HAP-1 (cell line): ENCODE measurements around the gene HHAT.

ENCODE experiments used
- DNase-seq, 2 experiments: peaks; one replicate each; pipeline ENCODE4 v3.0.0-alpha.2; 2016 to 2020; ENCODE audit warnings: low spot score in 2 of 2
- H3K27me3 ChIP-seq: fragments of 250-450 bp; sonication (Bioruptor Pico); 2 replicates; pipeline ENCODE4 v1.5.1; 2020; ENCODE audit warnings: low read depth, mild to moderate bottlenecking, moderate library complexity
- H3K36me3 ChIP-seq: fragments of 250-450 bp; sonication (Bioruptor Pico); replicated peaks from 2 replicates; pipeline ENCODE4 v1.5.1; 2020; ENCODE audit warnings: mild to moderate bottlenecking
- H3K4me1 ChIP-seq: fragments of 250-450 bp; sonication (Bioruptor Pico); 2 replicates; pipeline ENCODE4 v1.5.1; 2020; ENCODE audit warnings: mild to moderate bottlenecking
- H3K4me3 ChIP-seq: fragments of 250-450 bp; sonication (Bioruptor Pico); 2 replicates; pipeline ENCODE4 v1.5.1; 2020; ENCODE audit warnings: mild to moderate bottlenecking, moderate library complexity
- H3K9me3 ChIP-seq: fragments of 250-450 bp; sonication (Bioruptor Pico); 2 replicates; pipeline ENCODE4 v1.5.1; 2020; ENCODE audit warnings: mild to moderate bottlenecking, moderate library complexity
- in situ Hi-C: fragments of 300-500 bp; cut with MboI; formaldehyde crosslinking; loops from 3 replicates; pipeline ENCODE4 v1.14.3; 2020; ENCODE audit warnings: low sequenced_read_pairs, inconsistent platforms, mixed read lengths

HHAT gene

DNA sequence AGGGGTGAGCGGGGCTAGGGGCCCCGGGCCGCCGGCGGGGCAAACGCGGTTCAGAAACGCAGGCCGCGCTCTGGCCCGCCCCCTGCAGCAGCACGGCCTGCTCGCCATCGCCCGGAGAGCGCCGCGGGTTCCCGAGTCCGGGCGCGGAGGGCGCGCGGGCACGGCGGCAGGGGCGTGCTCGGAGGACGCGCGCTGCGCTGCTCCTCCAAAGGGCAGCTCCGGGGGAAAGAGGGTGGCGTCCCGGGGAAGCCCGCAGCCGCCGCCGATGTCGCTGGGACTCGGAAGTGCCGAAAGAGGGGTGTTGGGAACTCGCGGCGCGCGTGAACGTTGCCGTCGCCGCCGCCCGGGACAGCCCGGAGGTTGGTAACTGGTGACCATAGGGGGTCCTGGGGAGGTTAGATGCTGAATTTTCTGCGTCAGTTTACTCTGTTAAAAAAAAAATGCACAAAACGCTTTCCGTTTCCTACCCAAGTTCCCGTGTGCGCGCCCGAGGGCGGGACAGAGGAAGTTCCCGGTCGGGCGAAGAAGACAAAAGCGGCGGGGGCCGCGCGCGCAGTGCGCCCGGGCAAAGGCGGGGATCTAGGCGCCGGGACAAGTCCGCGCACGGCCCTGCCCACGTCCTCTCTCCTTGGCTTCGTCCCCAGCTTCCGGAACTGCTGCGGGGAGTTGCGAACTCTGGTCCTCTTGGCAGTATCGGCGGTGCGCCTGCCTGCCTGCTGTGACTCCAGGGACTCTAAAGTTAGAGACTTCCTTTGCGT, at the start of gene HHAT:
TSS of gene HHAT (plus strand) at position 157 of the 758 bp plus-strand sequence. CDS start 20,074 bp downstream, outside the sequence.
- peaks cover 5% of the 10 kb centered on the region; the same call in 1 of the 2 replicates for H3K4me1 ChIP-seq
- no peaks in the 10 kb centered on the region for H3K36me3 ChIP-seq

DNA sequence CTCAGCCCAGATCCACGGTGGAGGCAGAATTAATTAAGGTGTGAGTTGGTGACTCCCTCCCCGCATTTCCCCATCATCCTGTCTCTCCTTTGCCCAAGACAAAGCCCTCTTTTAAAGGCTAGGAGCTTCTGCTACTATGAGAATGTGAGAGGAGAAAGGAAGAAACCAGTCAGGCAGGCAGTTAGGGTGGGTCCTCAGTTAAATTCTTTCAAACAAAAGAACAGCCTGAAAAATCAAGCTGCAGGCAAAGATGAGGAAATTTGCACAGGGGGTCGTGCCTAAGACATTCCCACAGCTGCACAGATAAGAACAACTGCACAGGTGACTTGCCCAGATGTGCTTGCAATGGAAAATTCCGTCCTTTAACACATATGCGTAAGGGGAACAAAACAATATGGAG, 48.5 kb upstream of the HHAT start:
- no peak for DNase-seq
- in situ Hi-C loops: no loop called here
- Histone ChIP-seq H3K36me3 (no peaks in the 10 kb centered on the region), H3K9me3 (peaks cover 17% of the 10 kb centered on the region), H3K4me1 (peaks cover 5% of the 10 kb centered on the region), H3K27me3 (no peaks in the 10 kb centered on the region), H3K4me3 (no peak overlapping the region)

More for the DNA sequence above, at the start of gene HHAT:
- DNase-seq: peak; percentile 75 to 82
- no peaks in the 10 kb centered on the region for H3K9me3 ChIP-seq
- in situ Hi-C loops: no loop called here
- H3K4me3 ChIP-seq: peak within 1 kb of the TSS; percentile 58
- H3K27me3 ChIP-seq: no peaks in the 10 kb centered on the region

GRCh38 chr1:210288116-210288515, 40.6 kb upstream of the HHAT start:
- Histone ChIP-seq H3K9me3 (no peaks in the 10 kb centered on the region), H3K36me3 (no peaks in the 10 kb centered on the region), H3K27me3 (peaks cover 3% of the 10 kb centered on the region), H3K4me3 (no peak overlapping the region), H3K4me1 (peaks cover 20% of the 10 kb centered on the region)
- no peak for DNase-seq
- in situ Hi-C loops: no loop called here

- no peaks in the 10 kb centered on the region for H3K36me3 ChIP-seq
- peaks cover 3% of the 10 kb centered on the region for H3K27me3 ChIP-seq
- no peaks in the 10 kb centered on the region for H3K9me3 ChIP-seq
- peaks cover 20% of the 10 kb centered on the region for H3K4me1 ChIP-seq
- H3K4me3 ChIP-seq: no peak overlapping the region
- in situ Hi-C loops: no loop called here
- no peak for DNase-seq
These were observed 39.5 kb upstream of the HHAT start for GRCh38 chr1:210289248-210289647.

DNA sequence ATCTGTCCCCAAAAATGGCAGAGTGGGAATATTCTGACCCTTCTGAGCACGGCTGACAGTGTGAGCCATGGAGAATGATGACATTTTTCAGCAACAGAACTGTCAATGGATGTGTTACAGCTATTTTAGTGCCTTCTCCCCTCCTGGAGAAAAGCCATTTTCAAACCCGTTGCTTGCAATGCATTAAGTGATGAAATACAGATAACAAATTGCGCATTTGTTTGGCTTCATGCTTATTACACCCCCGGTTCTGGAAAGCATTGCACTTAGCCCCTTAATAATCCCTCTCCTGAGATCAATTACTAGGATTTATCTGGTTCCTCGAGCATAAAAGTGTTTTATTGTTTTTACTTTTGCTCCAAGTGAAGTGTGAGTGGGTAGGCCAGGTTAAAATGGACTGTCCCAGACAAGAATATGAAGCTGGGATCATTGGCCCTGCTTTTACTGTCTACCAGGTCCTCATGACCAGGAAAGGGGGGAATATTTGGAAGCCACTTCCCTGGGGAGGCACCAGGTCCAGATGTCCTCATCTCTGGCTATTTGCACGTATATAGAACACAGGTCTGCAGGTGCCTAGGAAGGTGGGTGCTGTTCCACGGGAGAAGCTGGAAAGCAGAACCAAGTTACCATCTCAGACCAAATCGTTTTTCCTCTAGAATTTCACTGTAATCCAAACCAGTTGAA, 37.5 kb upstream of the HHAT start:
- in situ Hi-C loops: no loop called here
- H3K27me3 ChIP-seq: peaks cover under 1% of the 10 kb centered on the region
- DNase-seq: no peak
- H3K4me3 ChIP-seq: no peak overlapping the region
- no peaks in the 10 kb centered on the region for H3K9me3 ChIP-seq
- H3K4me1 ChIP-seq: peaks cover 30% of the 10 kb centered on the region
- no peaks in the 10 kb centered on the region for H3K36me3 ChIP-seq

DNA sequence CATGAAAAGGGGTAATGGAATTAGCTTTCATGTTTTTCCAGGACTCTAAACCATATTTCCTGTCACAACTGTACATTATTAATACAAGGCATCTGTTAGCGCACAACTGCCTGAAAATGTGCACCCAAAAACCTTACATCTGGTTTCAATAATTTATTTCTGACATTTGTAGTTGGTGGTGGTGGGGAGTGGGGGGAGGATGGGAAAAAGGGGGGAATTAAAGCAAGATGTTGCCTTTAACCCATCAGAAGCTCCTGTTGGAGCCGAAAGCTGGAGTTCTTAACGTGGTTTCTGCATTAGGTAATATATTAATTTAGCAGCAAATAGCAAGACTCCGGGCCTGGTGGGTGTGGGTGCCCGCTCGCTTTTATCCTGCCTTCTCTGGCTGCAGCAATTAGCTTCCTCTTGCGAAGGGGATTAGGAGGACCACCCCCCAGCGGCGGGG, 36.9 kb upstream of the HHAT start:
- Histone ChIP-seq H3K36me3 (no peaks in the 10 kb centered on the region), H3K4me1 (peaks cover 30% of the 10 kb centered on the region), H3K9me3 (no peaks in the 10 kb centered on the region), H3K4me3 (peak overlapping the region; percentile 22), H3K27me3 (no peaks in the 10 kb centered on the region)
- DNase-seq: no peak
- in situ Hi-C loops: no loop called here

DNA sequence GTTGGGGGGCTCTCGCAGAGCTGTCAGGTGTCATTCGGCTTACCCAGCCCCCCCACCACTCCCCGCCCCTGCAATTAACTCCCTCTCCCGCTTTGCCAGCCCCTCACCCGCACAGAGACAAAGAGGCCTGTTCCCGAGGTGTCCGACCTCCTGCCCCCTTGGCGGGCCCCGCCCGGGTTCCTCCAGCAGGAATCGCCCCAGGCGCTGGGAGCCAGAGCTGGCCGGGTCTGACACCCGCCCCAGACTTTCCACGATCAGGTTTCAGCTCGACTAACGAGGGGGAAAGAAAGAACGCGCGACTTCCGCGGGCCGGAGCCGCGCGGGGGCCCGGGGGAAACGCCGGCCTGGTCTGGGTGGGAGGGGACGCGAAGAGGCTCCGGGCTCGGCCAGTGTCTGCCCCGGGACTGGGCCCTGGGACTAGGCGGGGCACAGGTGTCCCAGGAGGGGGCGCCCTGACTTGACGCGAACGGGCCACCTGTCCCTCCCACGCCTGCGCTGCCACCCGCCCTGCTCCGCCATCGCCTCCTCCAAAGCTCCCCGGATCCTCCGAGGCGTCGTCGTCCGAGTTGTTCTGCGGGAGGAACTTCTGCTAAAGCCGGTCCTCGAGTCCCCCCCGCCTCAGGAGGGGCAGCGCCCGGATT, 36.4 kb upstream of the HHAT start:
- Histone ChIP-seq H3K36me3 (no peaks in the 10 kb centered on the region), H3K9me3 (no peaks in the 10 kb centered on the region), H3K27me3 (no peaks in the 10 kb centered on the region), H3K4me3 (peak overlapping the region; percentile 22), H3K4me1 (peaks cover 30% of the 10 kb centered on the region)
- DNase-seq: peak; percentile 53 to 83
- in situ Hi-C loops: no loop called here

DNA sequence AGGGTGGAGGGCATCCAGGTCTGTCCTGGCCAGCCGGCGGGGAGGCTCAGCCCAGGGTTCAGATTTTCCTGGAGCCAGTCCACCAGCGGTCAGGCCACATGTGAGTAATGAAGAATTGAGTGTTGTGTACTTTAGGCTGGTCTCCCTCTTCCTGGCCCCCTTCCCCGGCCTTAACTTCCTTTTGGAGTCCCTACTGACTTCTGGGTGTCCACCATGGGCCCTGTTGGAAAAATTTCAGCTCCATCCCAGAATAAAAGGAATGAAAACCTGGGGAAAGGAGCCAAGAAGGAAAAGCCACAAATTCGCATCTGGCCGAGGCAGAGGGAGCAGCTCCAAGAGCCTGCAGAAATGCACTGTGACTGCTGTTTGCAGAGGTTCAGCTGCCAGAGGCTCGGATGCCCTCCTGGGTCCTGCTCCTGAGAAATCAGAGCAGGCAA, 35.5 kb upstream of the HHAT start:
- in situ Hi-C loops: no loop called here
- Histone ChIP-seq H3K36me3 (no peaks in the 10 kb centered on the region), H3K9me3 (no peaks in the 10 kb centered on the region), H3K4me1 (peaks cover 30% of the 10 kb centered on the region), H3K27me3 (no peaks in the 10 kb centered on the region), H3K4me3 (no peak overlapping the region)
- no peak for DNase-seq

DNA sequence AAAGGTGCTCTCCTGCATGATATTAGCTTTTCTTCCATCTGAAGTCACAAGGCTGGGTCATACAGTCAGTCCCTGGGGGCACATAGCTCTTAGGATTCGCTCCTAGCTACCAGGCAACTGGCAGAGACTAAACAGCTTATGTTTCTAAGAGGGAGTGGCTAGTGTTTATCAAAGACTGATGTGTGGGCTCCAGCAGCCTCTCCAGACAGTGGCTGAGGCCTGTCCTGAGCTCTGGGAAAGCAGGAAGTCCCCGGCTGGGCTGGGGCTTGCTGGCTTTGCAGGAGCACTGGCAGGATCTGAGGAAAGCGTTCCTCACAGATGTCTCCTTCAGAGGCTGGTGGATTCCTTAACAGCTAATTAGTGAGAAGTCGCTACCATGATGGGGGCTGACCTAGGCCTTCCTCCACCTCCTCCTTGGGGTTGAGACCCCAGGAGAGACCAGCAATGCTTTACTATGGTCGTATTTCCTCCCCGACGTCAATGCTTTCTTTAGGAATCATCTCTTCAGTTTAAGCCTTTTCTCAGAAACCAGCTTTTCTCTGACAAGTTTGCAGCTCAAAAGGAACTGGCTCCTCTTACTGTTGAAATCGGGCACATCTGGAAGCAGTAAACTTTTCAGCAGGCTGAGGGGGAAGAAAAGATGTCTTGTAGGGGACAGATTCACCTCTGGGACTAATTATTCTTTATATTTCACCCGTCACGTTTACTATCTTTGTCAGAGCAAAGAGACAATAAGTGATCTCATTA, 33.5 kb upstream of the HHAT start:
- Histone ChIP-seq H3K36me3 (no peaks in the 10 kb centered on the region), H3K4me1 (peaks cover 45% of the 10 kb centered on the region), H3K4me3 (no peak overlapping the region), H3K9me3 (no peaks in the 10 kb centered on the region), H3K27me3 (no peaks in the 10 kb centered on the region)
- peak; percentile 40 to 63 for DNase-seq
- in situ Hi-C loops: no loop called here

- Histone ChIP-seq H3K9me3 (no peaks in the 10 kb centered on the region), H3K36me3 (no peaks in the 10 kb centered on the region), H3K4me1 (peaks cover 47% of the 10 kb centered on the region), H3K27me3 (no peaks in the 10 kb centered on the region), H3K4me3 (no peak overlapping the region)
- in situ Hi-C loops: no loop called here
- DNase-seq: no peak
These were observed 32.0 kb upstream of the HHAT start for GRCh38 chr1:210296682-210297081.

DNA sequence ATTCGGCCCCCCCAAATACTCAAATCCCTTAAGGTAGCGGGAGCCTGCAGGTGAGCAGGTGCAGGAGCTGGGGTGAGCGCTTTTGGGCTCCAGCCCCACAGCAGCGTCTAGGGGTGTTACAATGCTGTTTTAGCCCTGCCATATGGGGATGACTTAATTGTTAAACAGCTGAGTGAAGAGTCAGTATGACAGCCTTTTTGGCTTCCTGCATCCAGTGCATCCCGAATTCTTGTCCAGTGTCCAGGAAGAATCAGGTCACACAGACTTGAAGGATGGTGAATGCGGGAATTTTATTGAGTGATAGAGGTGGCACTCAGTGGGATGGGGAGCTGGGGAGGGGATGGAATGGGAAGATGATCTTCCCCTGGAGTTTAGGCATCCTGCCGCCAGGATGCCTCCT, 30.4 kb upstream of the HHAT start:
- in situ Hi-C loops: no loop called here
- no peaks in the 10 kb centered on the region for H3K36me3 ChIP-seq
- H3K4me1 ChIP-seq: peaks cover 35% of the 10 kb centered on the region
- DNase-seq: no peak
- H3K9me3 ChIP-seq: no peaks in the 10 kb centered on the region
- no peaks in the 10 kb centered on the region for H3K27me3 ChIP-seq
- H3K4me3 ChIP-seq: no peak overlapping the region

DNA sequence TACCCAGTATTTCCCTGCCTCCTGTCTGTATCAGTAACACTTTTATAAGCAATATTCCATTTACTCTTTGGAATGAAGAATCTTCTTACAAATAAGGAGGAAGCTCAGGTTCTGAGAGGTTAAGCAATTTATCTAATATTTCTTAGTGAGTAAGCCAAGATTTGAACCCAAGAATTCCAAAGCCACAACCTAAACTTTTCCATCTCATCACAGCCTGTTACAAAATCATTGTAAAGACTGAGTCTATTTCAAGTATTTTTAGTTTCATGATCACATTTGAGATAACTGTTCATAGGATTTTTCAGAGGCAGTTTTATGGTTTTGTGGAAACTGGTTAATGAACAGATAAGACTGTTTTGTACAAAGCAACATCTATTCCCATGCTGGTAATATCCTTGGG, 29.8 kb upstream of the HHAT start:
- in situ Hi-C loops: no loop called here

GRCh38 chr1:210299501-210299900, 29.2 kb upstream of the HHAT start:
- Histone ChIP-seq H3K27me3 (no peaks in the 10 kb centered on the region), H3K4me1 (peaks cover 35% of the 10 kb centered on the region), H3K36me3 (no peaks in the 10 kb centered on the region), H3K9me3 (no peaks in the 10 kb centered on the region), H3K4me3 (no peak overlapping the region)
- peak; percentile 86 to 92 for DNase-seq
- in situ Hi-C loops: no loop called here

More for the DNA sequence above, 29.8 kb upstream of the HHAT start:
- Histone ChIP-seq H3K36me3 (no peaks in the 10 kb centered on the region), H3K4me3 (no peak overlapping the region), H3K27me3 (no peaks in the 10 kb centered on the region), H3K4me1 (peaks cover 35% of the 10 kb centered on the region), H3K9me3 (no peaks in the 10 kb centered on the region)
- DNase-seq: no peak
